ENCODE data around the gene PLD1. TPM values are rescaled to one million over a fixed set of nuclear protein-coding genes. Genes with fewer than 3 reads are reported as not detected.

Gene PLD1
- total RNA-seq, 5 donors from 2014 or later (not counting 1 experiment from before 2014, with no cell fraction given): 1.8 to 3.9 (median 3.2) TPM

DNA sequence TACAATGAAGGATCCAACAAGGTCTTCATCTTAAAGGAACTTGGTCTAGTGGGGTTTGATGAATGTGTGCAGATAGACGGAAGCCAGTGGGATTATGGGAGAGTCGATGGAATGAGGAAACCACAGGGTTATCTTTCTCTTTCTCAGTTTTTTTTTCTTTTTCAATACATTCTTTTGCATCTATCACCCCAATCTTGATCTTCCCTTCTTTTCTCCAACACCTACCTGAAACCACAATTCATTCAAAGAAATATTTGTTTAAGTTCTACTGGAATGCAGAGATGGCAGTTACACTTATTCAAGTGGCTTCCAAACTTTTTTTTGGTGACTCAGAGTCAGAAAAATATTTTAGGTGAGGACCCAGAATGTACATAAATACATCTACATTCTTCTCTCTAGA is 34.6 kb upstream of the PLD1 start:
- Mint-ChIP-seq H3K27me3 (peaks cover 3 to 7% of the 10 kb centered on the region in 2 donors), H3K36me3 (no peaks in the 10 kb centered on the region), H3K27ac (no peak overlapping the region), H3K4me3 (no peak overlapping the region), H3K4me1 (peaks cover 5 to 6% (median 6%) of the 10 kb centered on the region in 3 donors), H3K9me3 (no peaks in the 10 kb centered on the region)
- Histone ChIP-seq H3K27ac (ENCODE audit: low read length) (no peak overlapping the region), H3K4me1 (ENCODE audit: control insufficient read depth in 1 of 2, extremely low read depth in 1 of 2, insufficient read depth in 2 of 2, low read length in 2 of 2) (no peaks in the 10 kb centered on the region), H3K27me3 (replicated peaks in 1 of 2; ENCODE audit: control insufficient read depth in 2 of 2, extremely low read depth in 1 of 2, insufficient read depth in 2 of 2, low read length in 1 of 2) (no peaks in the 10 kb centered on the region), H3K4me3 (ENCODE audit: control insufficient read depth in 1 of 2, extremely low read depth in 1 of 2, low read length in 1 of 2) (no peak overlapping the region), H3K36me3 (ENCODE audit: control insufficient read depth in 2 of 2, extremely low read depth in 1 of 2, insufficient read depth in 1 of 2, low read length in 1 of 2) (no peaks in the 10 kb centered on the region), H3K9me3 (no peaks in the 10 kb centered on the region)
- no CpG with 5 or more reads among the region's 2 CpGs for WGBS (ENCODE audit: insufficient coverage)
- ChIA-PET CTCF (no interaction called here), POLR2A (no interaction called here)
- no peak for DNase-seq
- no peak for ATAC-seq (replicated peaks in 1 of 4)

- H3K4me1 ChIP-seq (ENCODE audit: control insufficient read depth in 1 of 2, extremely low read depth in 1 of 2, insufficient read depth in 2 of 2, low read length in 2 of 2): no peaks in the 10 kb centered on the region
- WGBS (ENCODE audit: insufficient coverage): 83% methylated on average over 2 of the region's 5 CpGs
- H3K27ac ChIP-seq (ENCODE audit: low read length): no peak within 1 kb of the TSS
- Mint-ChIP-seq H3K9me3 (no peaks in the 10 kb centered on the region), H3K27me3 (peaks cover 5 to 9% of the 10 kb centered on the region in 2 donors), H3K4me1 (peaks cover 5 to 6% (median 6%) of the 10 kb centered on the region in 3 donors), H3K4me3 (no peak within 1 kb of the TSS), H3K27ac (no peak within 1 kb of the TSS), H3K36me3 (no peaks in the 10 kb centered on the region)
- H3K9me3 ChIP-seq: no peaks in the 10 kb centered on the region
- ATAC-seq (replicated peaks in 1 of 4): no peak
- POLR2A ChIA-PET: no interaction called here
- no peak for DNase-seq
- H3K36me3 ChIP-seq (ENCODE audit: control insufficient read depth in 2 of 2, extremely low read depth in 1 of 2, insufficient read depth in 1 of 2, low read length in 1 of 2): no peaks in the 10 kb centered on the region
- H3K4me3 ChIP-seq (ENCODE audit: control insufficient read depth in 1 of 2, extremely low read depth in 1 of 2, low read length in 1 of 2): no peak within 1 kb of the TSS
- no peaks in the 10 kb centered on the region for H3K27me3 ChIP-seq (replicated peaks in 1 of 2; ENCODE audit: control insufficient read depth in 2 of 2, extremely low read depth in 1 of 2, insufficient read depth in 2 of 2, low read length in 1 of 2)
- CTCF ChIA-PET: no interaction called here
These were observed 32.7 kb upstream of the PLD1 start, which contains the start of gene TMEM212 for GRCh38 chr3:171842864-171843518. TSS of gene TMEM212 (plus strand) at chr3:171843349. CDS start at chr3:171843384, 35 bp downstream.

- Mint-ChIP-seq H3K36me3 (no peaks in the 10 kb centered on the region), H3K9me3 (no peaks in the 10 kb centered on the region), H3K4me1 (peaks cover 1 to 2% (median 2%) of the 10 kb centered on the region in 3 donors), H3K27me3 (peaks cover 5 to 10% of the 10 kb centered on the region in 2 donors), H3K4me3 (no peak overlapping the region), H3K27ac (no peak overlapping the region)
- Histone ChIP-seq H3K4me1 (ENCODE audit: control insufficient read depth in 1 of 2, extremely low read depth in 1 of 2, insufficient read depth in 2 of 2, low read length in 2 of 2) (no peaks in the 10 kb centered on the region), H3K9me3 (no peaks in the 10 kb centered on the region), H3K27me3 (replicated peaks in 1 of 2; ENCODE audit: control insufficient read depth in 2 of 2, extremely low read depth in 1 of 2, insufficient read depth in 2 of 2, low read length in 1 of 2) (no peaks in the 10 kb centered on the region), H3K27ac (ENCODE audit: low read length) (no peak overlapping the region), H3K4me3 (ENCODE audit: control insufficient read depth in 1 of 2, extremely low read depth in 1 of 2, low read length in 1 of 2) (no peak overlapping the region), H3K36me3 (ENCODE audit: control insufficient read depth in 2 of 2, extremely low read depth in 1 of 2, insufficient read depth in 1 of 2, low read length in 1 of 2) (no peaks in the 10 kb centered on the region)
- no CpG with 5 or more reads among the region's 1 CpG for WGBS (ENCODE audit: insufficient coverage)
- ChIA-PET POLR2A (no interaction called here), CTCF (no interaction called here)
- DNase-seq (no peak), ATAC-seq (replicated peaks in 1 of 4) (no peak)
These were observed 31.3 kb upstream of the PLD1 start for GRCh38 chr3:171841620-171842000.

DNA sequence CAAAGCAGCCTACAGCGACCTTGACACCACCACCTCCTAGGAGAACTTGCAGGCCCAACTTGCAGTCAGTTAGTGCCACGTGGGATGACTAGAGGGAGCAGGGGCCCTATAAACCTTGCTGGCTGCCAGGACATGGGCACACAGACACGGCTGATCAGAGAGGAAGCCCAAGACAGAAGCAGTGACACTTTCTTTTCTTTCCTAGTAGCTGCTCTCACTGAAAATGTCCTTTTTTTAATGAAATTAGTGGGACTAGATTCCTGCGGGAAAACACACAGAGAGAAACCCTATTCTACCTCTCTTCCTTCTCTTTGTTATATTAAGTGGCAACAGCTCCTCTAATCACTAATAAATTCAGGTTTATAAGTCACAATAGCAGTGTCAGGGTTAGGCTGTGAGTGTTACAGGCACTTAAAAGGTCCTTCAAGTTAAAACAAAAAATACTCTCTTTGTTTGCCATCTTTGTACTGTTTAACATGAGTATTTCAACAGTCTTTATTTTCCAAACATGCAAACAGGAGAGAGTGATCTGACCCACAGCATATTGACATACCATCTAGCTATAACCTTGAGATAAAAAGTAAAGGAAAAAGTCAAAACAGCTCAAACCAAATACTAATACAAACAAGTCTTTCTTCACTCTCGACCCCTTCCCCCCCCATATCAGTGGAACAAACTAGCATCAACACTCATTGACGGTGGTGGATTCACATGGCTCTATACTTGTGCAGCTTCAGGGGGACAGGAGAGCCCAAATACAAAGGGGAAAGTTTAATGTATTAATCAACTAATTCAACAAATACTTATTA is 30.7 kb upstream of the PLD1 start:
- Mint-ChIP-seq H3K9me3 (no peaks in the 10 kb centered on the region), H3K27me3 (peaks cover 5 to 10% of the 10 kb centered on the region in 2 donors), H3K4me3 (no peak overlapping the region), H3K36me3 (no peaks in the 10 kb centered on the region), H3K27ac (no peak overlapping the region), H3K4me1 (no peaks in the 10 kb centered on the region)
- H3K4me3 ChIP-seq (ENCODE audit: control insufficient read depth in 1 of 2, extremely low read depth in 1 of 2, low read length in 1 of 2): no peak overlapping the region
- H3K4me1 ChIP-seq (ENCODE audit: control insufficient read depth in 1 of 2, extremely low read depth in 1 of 2, insufficient read depth in 2 of 2, low read length in 2 of 2): no peaks in the 10 kb centered on the region
- POLR2A ChIA-PET: interaction anchor here in 1 of 2 donors (0.6 kb wide), 1 partner anchor 1541 kb away, joined by 3 read pairs; no protein-coding TSS in a partner anchor
- H3K9me3 ChIP-seq: no peaks in the 10 kb centered on the region
- no peaks in the 10 kb centered on the region for H3K36me3 ChIP-seq (ENCODE audit: control insufficient read depth in 2 of 2, extremely low read depth in 1 of 2, insufficient read depth in 1 of 2, low read length in 1 of 2)
- no peak for DNase-seq
- H3K27me3 ChIP-seq (replicated peaks in 1 of 2; ENCODE audit: control insufficient read depth in 2 of 2, extremely low read depth in 1 of 2, insufficient read depth in 2 of 2, low read length in 1 of 2): no peaks in the 10 kb centered on the region
- CTCF ChIA-PET: interaction anchor here in 1 of 2 donors (0.6 kb wide), 2 partner anchors 263 to 879 kb away, joined by 3 read pairs; no protein-coding TSS in a partner anchor
- H3K27ac ChIP-seq (ENCODE audit: low read length): no peak overlapping the region
- 60% methylated on average over 3 of the region's 6 CpGs for WGBS (ENCODE audit: insufficient coverage)
- no peak for ATAC-seq (replicated peaks in 1 of 4)

DNA sequence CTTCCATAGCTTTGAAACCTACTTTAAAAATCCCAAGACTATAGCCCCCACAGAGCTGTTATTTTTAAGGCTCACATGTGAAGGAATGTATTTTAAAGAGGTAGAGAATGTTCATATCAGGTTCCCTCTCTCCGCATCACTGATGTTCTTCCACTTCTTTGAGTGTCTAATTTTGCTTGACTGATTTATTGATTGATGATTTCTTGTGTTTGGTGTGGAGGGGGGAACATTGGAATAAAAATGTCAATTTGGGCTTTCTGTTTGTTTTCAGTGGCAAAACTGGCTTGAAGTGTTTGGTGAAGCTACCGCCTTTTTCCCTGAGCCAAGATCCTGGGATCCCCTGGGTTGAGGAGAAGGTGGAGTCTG is 30.1 kb upstream of the PLD1 start:
- no peaks in the 10 kb centered on the region for H3K36me3 Mint-ChIP-seq
- no peak overlapping the region for H3K4me3 ChIP-seq (ENCODE audit: control insufficient read depth in 1 of 2, extremely low read depth in 1 of 2, low read length in 1 of 2)
- H3K27ac Mint-ChIP-seq: no peak overlapping the region
- no peak overlapping the region for H3K27ac ChIP-seq (ENCODE audit: low read length)
- no peaks in the 10 kb centered on the region for H3K27me3 ChIP-seq (replicated peaks in 1 of 2; ENCODE audit: control insufficient read depth in 2 of 2, extremely low read depth in 1 of 2, insufficient read depth in 2 of 2, low read length in 1 of 2)
- ATAC-seq (replicated peaks in 1 of 4): no peak
- DNase-seq: no peak
- H3K36me3 ChIP-seq (ENCODE audit: control insufficient read depth in 2 of 2, extremely low read depth in 1 of 2, insufficient read depth in 1 of 2, low read length in 1 of 2): no peaks in the 10 kb centered on the region
- POLR2A ChIA-PET: interaction anchor here in 1 of 2 donors (0.6 kb wide), 1 partner anchor 1542 kb away, joined by 3 read pairs; no protein-coding TSS in a partner anchor
- no peaks in the 10 kb centered on the region for H3K4me1 ChIP-seq (ENCODE audit: control insufficient read depth in 1 of 2, extremely low read depth in 1 of 2, insufficient read depth in 2 of 2, low read length in 2 of 2)
- CTCF ChIA-PET: interaction anchor here in 1 of 2 donors (0.6 kb wide), 1 partner anchor 264 kb away, joined by 3 read pairs; no protein-coding TSS in a partner anchor
- H3K27me3 Mint-ChIP-seq: peaks cover 5 to 13% of the 10 kb centered on the region in 2 donors
- WGBS (ENCODE audit: insufficient coverage): 100% methylated on average over 1 of the region's 2 CpGs
- H3K4me1 Mint-ChIP-seq: no peaks in the 10 kb centered on the region
- H3K9me3 Mint-ChIP-seq: no peaks in the 10 kb centered on the region
- H3K9me3 ChIP-seq: no peaks in the 10 kb centered on the region
- no peak overlapping the region for H3K4me3 Mint-ChIP-seq

GRCh38 chr3:171839270-171839669 is 29.0 kb upstream of the PLD1 start:
- Mint-ChIP-seq H3K4me3 (no peak overlapping the region), H3K9me3 (no peaks in the 10 kb centered on the region), H3K36me3 (no peaks in the 10 kb centered on the region), H3K27ac (no peak overlapping the region), H3K4me1 (no peaks in the 10 kb centered on the region), H3K27me3 (peaks cover 5 to 13% of the 10 kb centered on the region in 2 donors)
- Histone ChIP-seq H3K4me1 (ENCODE audit: control insufficient read depth in 1 of 2, extremely low read depth in 1 of 2, insufficient read depth in 2 of 2, low read length in 2 of 2) (no peaks in the 10 kb centered on the region), H3K4me3 (ENCODE audit: control insufficient read depth in 1 of 2, extremely low read depth in 1 of 2, low read length in 1 of 2) (no peak overlapping the region), H3K36me3 (ENCODE audit: control insufficient read depth in 2 of 2, extremely low read depth in 1 of 2, insufficient read depth in 1 of 2, low read length in 1 of 2) (no peaks in the 10 kb centered on the region), H3K27ac (ENCODE audit: low read length) (no peak overlapping the region), H3K27me3 (replicated peaks in 1 of 2; ENCODE audit: control insufficient read depth in 2 of 2, extremely low read depth in 1 of 2, insufficient read depth in 2 of 2, low read length in 1 of 2) (no peaks in the 10 kb centered on the region), H3K9me3 (no peaks in the 10 kb centered on the region)
- WGBS (ENCODE audit: insufficient coverage): no CpG with 5 or more reads among the region's 2 CpGs
- ChIA-PET CTCF (no interaction called here), POLR2A (no interaction called here)
- ATAC-seq (replicated peaks in 1 of 4) (no peak), DNase-seq (no peak)

Data from T-cell (primary cell).